Stimulated activated CD4-positive, alpha-beta T cell treated with anti-CD3 and anti-CD28 coated beads, Interleukin-12 subunit alpha, Interleukin-12 subunit beta, amount 100 ng/mL, for 48 hours (primary cell): Measurements from ENCODE around the gene VPS33B.
"Not testable (repeated sequence)": the region's sequence is repeated elsewhere in the genome, so short reads cannot be mapped to it uniquely, and the experiment has no call there.

Experiments used
- DNase-seq, 3 donors: peaks; one replicate each; pipeline ENCODE4 v3.0.0-alpha.2; 2020; ENCODE audit warnings: low read depth in 2 of 3, low spot score in 1 of 3

The VPS33B gene

DNA sequence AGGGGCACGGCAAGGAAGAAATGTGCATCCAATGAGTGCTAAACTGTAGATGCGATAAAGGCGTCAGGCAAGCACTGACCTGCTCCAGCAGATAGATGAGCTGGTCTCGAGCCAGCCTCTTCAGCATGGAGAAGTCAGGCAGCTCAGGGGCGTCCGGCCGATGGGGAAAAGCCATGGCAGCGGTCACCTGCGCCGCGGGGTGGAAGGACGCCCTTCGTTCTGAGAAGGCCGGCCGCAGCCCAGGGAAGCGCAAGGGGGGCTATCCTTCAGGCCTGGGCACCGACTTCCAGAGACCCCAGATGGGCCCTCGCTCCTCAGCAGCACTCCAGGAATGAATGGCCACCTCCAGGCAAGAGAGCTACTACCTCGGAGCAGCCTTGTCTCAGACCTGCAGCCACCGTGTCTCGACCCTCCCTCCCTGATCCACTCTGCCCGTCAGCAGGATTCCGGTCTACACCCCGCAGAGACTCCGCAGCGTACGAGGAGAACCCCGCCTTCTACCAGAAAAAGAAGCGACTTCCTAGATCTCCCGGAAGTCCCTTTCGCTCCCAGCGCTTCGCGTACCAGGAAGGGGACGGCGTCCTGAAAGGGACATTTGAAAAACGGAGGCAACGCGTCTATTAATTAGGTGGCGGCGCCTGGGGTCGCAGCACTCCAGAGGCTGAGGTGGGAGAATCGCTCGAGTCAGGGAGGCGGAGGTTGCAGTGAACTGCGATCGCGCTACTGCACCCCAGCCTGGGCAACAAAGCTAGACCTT is at the start of gene VPS33B:
Gene VPS33B (minus strand): TSS at position 520 of the 757 bp plus-strand sequence. CDS start 345 bp downstream, at position 175.
- DNase-seq, result peak; percentile 66 to 70 (median 68)

DNA sequence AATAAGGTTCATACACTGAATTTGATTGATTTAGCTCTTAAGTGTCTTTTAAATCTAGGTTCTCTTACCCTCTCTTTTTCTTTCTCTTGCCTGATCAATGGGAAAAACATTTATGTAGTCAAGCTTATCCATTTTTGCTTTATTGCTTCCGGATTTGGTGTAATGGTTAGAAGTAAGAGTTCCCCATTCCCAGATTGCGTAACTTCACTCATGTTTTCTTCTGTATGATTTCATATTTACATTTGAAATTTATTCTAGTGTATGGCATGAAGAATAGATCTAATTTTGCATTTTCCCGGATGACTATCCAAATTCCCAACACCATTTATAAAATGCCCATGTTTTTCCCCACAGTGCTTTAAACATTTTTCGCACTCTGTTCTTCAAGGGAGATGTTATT is 49.8 kb upstream of the VPS33B start:
- no peak for DNase-seq

DNA sequence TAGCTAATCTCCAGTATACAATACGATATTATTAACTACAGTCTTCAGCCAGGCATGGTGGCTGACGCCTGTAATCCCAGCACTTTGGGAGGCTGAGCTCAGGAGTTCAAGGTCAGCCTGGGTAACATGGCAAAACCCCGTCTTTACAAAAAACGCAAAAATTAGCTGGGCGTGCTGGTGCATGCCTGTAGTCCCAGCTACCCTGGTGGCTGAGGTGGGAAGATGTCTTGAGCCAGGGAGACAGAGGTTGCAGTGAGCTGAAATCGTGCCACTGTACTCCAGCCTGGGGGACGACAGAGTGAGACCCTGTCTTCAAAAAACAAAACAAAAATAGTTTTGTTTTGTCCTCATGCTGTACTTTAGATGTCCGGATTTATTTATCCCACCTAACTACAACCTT is 48.5 kb upstream of the VPS33B start:
- DNase-seq, result no peak

DNA sequence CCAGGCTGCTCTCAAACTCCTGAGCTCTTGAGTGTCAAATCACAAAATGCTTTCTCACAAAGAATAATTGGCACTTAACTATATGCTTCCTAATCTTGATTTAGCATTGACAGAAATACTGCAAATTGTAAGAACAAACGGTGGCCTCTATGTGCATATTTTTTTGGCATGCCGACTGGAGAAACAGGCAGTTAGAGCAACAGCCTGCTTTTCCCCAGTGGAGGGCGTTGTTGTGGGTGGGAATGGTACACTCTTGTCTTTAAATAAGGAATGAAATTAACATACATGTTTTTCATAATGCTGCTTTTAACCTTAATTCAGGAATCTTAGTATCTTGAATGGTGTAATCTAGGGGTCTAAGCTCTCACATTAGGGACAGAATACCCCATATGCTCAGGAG is 46.6 kb upstream of the VPS33B start:
- no peak for DNase-seq

DNA sequence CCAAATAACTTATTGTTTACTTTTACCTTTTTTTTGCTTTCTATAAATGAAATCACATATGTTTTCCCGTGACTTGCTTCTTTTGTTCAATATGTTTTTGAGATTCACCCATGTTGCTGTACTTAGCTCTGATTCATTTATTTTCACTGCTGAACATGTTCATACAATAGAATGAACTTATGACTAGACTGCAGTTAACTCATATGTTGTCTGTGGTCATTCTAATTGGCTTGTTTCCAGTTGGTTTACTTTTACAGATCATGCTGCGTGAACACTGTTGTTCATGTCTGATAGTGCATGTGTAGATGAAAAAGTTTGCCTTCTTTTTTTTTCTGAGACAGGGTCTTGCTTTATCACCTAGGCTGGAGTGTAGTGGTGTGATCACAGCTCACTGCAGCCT is 46.0 kb upstream of the VPS33B start:
- no peak for DNase-seq

DNA sequence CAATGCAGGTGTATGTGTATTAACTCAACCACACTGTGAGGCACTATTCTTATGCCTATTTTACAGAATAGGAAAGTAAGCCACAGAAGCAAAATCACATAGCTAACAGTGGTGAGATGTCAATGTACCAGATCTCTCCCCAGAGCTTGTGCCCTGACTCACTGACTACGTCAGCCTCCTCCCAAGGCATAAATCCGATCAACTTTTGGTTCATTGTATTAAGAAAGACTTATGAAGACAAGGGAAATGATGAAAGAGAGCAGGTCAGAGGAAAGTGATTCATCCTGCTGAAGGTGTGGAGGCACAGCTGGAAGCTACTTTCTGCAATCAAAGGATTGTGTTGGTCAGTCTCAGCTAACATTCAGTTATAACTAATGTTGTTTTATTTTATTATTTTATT is 44.6 kb upstream of the VPS33B start:
- no peak for DNase-seq

DNA sequence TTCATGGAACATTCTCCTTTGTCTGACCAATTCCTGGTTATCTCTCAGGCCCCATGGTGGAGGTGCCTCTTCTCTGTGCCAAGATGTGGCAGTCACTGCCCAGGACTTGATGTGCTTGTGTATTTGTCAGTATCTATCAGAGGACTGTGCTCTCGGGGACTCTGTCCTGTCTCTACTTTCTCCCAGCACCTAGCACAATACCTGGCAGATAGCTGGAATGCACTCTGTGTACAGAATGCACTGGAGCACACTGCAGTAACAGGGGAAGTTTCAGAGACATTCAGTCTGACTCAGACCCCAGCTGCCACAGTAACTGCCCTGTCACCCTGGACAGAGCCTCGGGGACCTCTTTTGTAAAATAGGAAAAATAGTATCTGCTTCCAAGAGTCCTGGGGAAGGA is 43.1 kb upstream of the VPS33B start:
- DNase-seq, result no peak

DNA sequence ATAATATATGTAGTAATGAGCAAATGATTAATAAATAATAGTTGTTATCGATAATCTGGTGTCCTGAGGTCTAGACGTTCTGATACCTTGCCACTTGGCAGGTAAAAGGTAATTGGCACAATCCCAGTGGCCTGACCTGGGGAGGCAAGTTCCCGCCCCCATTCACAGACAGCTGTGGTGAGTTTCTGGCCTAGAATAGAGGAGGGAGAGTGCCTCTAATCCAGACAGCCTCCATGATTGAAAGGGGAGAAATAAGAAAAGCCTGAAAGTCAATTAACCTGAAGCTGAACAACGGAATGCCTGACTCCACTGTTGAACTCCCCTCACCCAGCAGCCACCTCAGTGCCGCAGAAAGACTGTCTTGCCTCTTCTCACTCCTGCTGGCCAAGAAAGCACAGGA is 39.6 kb upstream of the VPS33B start:
- DNase-seq, result no peak

DNA sequence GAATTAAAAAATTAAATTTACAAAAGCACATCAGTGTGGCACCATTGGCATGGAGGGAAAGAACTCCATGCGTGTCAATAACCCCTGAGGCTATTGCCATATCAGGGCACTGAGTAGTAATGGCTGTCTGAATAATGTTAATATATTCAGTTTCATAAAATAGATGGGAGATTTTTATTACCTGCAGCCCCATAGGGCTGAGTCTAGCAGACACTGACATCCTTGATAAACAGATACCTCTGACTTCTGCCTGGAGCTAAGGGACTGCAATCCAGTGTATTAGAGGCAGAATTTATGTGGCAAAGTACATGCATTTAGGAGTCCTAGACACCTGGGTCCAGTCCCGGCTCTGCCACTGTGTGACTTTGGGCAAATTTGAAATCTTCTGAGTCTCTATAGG is 38.8 kb upstream of the VPS33B start:
- DNase-seq, result no peak

DNA sequence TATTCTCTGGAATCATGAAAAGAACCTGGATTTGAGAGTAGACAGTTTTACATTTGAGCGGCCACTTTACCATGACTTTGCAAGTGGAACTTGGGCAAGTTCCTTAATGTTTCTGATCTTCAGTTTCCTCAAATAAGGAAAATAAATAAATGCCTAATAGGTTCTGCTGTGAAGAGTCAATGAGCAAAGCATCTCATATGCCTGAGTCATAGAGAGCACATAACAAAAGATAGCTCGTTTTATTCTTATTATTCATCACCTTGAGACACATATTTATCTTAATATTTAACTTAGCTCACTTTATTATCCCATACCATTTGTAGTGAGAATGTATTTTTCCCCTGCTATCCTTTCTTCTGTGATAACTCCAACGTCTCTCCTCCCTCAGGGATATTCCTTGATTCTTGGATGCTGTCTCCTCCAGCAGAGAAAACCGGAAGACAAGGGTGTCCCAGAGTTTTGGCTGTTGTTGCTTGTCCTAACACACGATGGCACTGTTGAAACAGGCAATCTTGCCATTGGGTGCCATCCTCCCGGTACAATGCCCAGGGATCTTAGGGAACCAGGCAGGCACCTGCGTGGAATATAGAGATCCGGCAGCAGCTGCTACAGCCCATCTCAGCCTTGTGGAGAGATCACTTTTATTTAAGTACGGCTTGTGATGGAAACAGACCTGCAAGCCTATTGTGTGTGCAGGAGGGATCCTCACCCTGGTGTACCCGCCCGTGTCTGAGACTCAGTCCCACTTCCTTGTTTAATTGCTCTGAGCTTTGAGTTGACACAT is 33.3 kb upstream of the VPS33B start:
- peak; percentile 4 to 45 (median 22) for DNase-seq

DNA sequence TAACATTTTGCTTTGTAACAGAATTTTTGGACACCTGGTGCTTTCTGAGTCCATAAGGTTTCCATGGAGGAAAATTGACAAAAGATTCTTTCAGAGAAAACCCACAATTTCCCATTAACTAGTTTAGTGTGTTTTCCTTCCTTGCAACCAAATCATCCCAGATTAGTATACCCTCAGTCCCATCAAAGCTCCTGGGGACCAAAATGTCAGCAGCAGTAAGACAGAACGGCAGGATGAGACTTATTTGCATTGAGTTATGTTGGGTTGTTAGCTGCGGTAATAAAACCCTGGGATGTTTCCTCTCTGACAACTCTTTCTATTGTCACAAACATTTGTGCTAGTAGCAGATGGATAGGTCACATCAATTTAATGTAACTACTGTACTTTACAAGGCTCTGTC is 32.4 kb upstream of the VPS33B start:
- no peak for DNase-seq

DNA sequence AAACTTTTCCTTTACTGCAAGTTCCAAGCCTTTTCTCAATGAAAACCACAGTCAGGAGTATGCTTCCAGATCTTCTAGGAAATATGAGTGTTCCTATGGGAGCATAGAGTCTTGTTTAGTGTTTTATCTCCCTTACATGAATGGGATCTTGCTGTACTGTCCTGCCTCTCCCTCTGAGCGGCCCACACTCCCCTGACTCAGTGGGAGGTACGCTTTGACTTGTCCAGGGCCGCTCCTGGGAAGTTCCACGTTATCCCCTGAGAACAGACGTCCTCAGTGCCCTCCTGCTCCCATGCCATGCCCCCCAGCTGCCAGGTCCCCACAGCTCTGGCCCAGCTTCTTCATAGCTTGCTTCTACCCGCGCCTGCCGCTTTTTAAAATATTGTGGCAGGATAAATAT is 28.9 kb upstream of the VPS33B start:
- DNase-seq, result no peak

DNA sequence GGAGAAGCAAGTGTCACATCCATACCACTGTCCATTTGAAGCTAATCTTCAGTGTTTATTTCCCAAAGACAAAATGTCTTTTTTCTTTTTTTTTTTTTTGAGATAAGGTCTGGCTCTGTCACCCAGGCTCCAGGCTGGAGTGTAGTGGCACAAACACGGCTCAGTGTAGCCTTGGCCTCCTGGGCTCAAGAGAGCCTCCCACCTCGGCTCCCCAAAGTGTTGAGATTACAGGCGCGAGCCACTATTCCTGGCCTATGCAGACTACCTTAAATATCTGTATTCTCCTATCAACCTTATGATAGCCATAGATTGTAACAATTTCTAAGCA is 27.7 kb upstream of the VPS33B start:
- no peak for DNase-seq

DNA sequence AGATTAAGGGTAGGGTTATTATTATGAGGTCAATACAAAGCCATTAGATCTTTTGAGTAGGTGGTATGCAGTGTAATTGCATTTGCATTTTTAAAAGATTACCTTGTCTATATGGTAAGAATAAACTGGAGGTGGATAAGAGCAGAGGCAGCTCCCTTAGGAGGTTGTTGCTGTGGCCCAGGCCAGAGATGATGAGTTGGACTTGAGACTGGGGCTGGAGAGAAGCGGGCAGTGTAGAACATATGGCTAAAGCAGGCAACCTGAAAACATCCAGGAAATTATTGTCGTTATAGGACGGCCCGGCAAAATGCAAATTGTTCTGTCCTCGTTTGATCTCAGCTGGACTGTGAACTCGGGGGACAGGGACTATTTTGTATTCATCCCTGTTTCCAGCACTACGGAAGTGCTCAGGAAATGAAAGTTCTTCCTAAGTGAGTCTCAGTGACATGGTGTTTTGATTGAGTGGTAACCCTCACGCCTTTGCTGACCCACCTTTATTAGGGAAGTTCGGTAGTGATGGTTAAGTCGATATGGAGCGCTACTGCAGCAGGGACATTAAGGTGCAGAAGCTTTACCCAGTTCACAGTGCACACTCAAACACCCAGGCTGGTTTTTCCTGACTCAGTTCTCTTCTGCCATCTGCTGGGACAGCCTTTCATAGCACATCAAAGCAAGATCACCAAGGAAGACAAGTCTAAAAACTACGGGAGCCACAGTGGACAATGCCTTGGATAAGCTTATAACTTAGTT is 27.2 kb upstream of the VPS33B start:
- peak; percentile 8 to 28 (median 16) for DNase-seq

DNA sequence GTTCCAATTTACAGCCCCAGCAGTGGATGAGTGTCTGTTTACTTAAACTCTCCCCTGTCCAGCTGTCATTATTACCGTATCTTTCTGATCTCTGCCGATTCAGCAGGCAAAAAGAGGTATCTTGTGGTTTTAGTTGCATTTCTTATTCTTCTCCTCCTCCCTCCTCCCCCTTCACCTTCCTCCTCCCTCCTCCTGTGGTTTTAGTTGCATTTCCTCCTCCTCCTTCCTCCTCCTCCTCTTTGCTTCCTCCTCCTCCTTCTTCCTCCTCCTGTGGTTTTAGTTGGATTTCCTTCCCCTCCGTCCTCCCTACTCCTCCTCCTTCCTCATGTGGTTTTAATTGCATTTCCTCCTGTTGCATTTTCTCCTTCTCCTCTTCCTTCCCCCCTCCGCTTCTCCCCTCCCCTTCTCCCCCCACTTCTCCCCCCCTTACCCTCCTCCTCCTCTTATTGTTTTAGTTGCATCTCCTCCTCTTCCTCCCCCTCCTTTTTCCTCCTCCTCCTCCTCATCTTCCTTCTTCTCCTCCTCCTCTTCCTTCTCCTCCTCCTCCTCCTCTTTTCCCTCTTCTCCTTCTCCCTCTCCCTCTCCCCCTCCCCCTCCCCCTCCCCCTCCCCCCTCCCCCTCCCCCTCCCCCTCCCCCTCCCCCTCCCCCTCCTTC is 25.3 kb upstream of the VPS33B start:
- no peak for DNase-seq

DNA sequence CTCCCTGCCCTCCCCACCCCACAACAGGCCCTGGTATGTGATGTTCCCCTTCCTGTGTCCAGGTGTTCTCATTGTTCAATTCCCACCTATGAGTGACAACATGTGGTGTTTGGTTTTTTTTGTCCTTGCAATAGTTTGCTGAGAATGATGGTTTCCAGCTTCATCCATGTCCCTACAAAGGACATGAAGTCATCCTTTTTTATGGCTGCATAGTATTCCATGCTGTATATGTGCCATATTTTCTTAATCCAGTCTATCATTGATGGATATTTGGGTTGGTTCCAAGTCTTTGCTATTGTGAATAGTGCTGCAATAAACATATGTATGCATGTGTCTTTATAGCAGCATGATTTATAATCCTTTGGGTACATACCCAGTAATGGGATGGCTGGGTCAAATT is 23.7 kb upstream of the VPS33B start:
- not testable (repeated sequence) for DNase-seq

DNA sequence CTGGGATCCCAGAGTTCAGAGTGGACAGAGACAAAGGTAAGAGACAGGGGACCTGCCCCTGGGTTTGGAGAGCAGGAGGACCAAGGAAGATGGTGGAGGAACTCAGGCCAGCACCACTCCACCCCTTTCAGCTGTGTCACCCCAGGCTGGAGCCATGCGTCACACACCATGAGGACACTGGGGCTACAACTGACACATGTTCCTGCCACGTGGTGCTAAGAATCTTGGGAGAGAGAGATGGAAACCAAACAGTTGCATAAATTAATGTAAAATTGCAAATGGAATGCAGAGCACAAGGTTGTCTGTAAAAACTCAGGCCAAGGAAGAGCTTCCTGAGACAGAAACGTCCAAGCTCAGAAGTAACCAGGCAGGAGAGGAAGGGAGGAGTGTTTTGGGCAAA is 22.7 kb upstream of the VPS33B start:
- DNase-seq, result no peak

DNA sequence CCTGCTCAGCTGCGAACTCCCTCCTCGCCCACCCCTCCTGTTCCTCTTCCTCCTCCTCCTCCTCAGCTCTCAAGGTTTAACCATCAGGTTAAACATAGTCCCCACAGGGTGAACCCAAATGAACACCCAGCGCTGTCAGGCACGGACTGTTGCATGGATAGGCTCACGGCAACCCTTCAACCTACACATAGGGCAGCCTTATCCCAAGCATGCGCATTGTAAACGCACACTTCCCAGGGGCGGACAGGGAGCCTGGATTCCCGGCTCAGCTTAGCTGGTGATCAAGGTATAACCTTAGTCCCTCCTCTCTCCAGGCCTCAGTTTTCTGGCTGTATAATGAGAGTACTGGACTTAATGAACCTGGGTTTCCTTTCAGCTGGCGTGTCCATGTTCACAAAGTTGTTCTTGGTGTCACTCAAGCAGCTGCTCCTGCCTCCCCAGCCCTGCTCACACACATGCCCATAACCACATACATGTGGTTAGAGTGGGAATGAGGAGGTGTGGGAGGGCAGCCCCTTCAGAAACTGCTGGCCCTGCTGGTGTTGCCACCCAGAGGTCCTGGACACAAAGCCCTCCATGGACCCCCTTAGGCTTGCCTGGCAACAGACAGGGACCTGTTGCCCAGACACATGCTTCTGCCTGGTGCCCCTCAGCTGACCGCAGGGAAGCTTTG is 20.9 kb upstream of the VPS33B start:
- DNase-seq, result no peak

DNA sequence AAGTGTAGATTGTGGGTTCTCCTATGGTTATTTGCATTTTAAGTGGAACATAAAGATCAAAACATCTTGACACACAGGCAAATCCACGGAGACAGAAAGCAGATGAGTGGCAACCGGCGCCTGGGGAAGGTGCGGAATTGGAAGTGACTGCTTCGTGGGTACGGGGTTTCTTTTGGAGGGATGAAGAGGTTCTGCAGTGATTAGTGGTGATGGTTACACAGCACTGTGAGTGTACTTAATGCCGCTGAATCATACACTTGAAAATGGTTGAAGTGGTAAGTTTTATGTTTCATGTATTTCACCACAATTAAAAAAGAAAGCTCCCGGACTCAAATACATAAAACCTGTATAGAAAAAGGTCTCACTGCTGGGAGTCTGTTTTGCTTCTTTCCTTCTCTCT is 18.5 kb upstream of the VPS33B start:
- DNase-seq, result no peak

DNA sequence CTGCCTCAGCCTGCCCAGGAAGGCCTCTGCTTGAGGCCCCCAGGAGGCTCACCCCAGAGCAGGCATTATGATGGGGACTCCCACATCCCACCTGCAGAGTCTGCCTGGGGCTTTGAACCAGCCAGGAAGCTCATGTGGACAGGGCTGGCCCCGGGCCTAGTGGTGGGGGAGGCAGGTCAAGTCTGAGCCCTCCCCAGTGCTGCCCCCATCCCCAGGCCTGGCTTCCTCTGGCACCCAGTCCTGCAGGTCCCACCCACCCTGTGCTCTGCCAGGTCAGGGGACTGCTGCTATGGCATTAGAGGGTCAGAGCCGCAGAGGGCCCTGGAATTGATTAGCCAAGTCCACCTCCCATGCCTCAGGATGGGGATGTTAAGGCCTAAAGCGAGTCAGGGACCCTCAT is 17.6 kb upstream of the VPS33B start:
- no peak for DNase-seq
